GM12878 (cell line): Measurements from ENCODE around the gene DNMT3A. TPM values are rescaled to one million over a fixed set of nuclear protein-coding genes. Genes with fewer than 3 reads are reported as not detected.

Experiments used
- ATAC-seq: fragments of 200-7000 bp; cut with Tn5 transposase; 3 replicates; pipeline ENCODE4 v1.9.1; 2020; ENCODE audit warnings: mild to moderate bottlenecking, moderate library complexity
- BruUV-seq: library from RNA; stranded (reverse); fragments of 400-500 nt; replicated peaks from 2 replicates; lab custom pipeline; 2021; lab: Mats Ljungman, UMichigan
- CTCF ChIA-PET: fragments of 300-600 bp; sonication (Branson Sonifier 250); formaldehyde crosslinking; extraction: SDS; loops from one replicate; lab custom pipeline; 2021; ENCODE audit warnings: inconsistent platforms; lab: Yijun Ruan, JAX
- POLR2A ChIA-PET: fragments of 350-600 bp; formaldehyde crosslinking; extraction: SDS; loops from one replicate; lab custom pipeline; 2021; ENCODE audit warnings: inconsistent platforms; lab: Charles Lee
- RAD21 ChIA-PET: fragments of 300-600 bp; sonication (Branson Sonifier 250); formaldehyde crosslinking; loops from one replicate; lab custom pipeline; 2023; ENCODE audit warnings: antibody characterized with exemption; ENCODE audit not compliant: unreplicated experiment; lab: Charles Lee
- SMC1A ChIA-PET: fragments of 300-600 bp; sonication (Branson Sonifier 250); formaldehyde crosslinking; loops from one replicate; lab custom pipeline; 2023; ENCODE audit not compliant: unreplicated experiment, uncharacterized antibody; lab: Charles Lee
- DNase-seq: peaks from one replicate; pipeline ENCODE4 v3.0.0-alpha.2; 2011; ENCODE audit warnings: low read depth, low spot score
- FAIRE-seq: peaks from 3 replicates; lab custom pipeline; 2011; peaks lifted over from hg19 to GRCh38; lab: Jason Lieb, UNC
- H2AFZ ChIP-seq: 2 replicates; pipeline ENCODE4 v1.6.0; 2011; ENCODE audit warnings: low read depth, low read length, control low read depth; ENCODE audit not compliant: control insufficient read depth
- H3K27ac ChIP-seq: 2 replicates; pipeline ENCODE4 v1.5.1; 2011; ENCODE audit warnings: control low read depth; ENCODE audit not compliant: control insufficient read depth, insufficient read depth
- H3K27me3 ChIP-seq, 2 experiments: replicated peaks in 1 of 2; 2 replicates each; pipeline versions ENCODE4 v1.6.0 to v1.6.1; 2011; ENCODE audit warnings: low read length in 1 of 2; ENCODE audit not compliant: control insufficient read depth in 2 of 2, insufficient read depth in 2 of 2
- H3K36me3 ChIP-seq, 2 experiments: 2 replicates each; pipeline ENCODE4 v1.5.1; 2011; ENCODE audit warnings: low read length in 1 of 2; ENCODE audit not compliant: control insufficient read depth in 2 of 2, insufficient read depth in 2 of 2
- H3K4me1 ChIP-seq: 2 replicates; pipeline ENCODE4 v1.6.1; 2011; ENCODE audit warnings: mild to moderate bottlenecking, low read length, moderate library complexity, mixed read lengths; ENCODE audit not compliant: control insufficient read depth, insufficient read depth
- H3K4me2 ChIP-seq: 2 replicates; pipeline ENCODE4 v1.6.0; 2011; ENCODE audit warnings: control low read depth; ENCODE audit not compliant: control insufficient read depth, insufficient read depth
- H3K4me3 ChIP-seq: fragments of 200-600 bp; sonication (generic); 2 replicates; pipeline ENCODE4 v1.5.1; 2016
- H3K79me2 ChIP-seq: 2 replicates; pipeline ENCODE4 v1.6.0; 2011; ENCODE audit warnings: low read length; ENCODE audit not compliant: control insufficient read depth, insufficient read depth
- H3K9ac ChIP-seq: 2 replicates; pipeline ENCODE4 v1.8.0; 2011; ENCODE audit warnings: low read length, control low read depth, mixed read lengths; ENCODE audit not compliant: control insufficient read depth, insufficient read depth
- H3K9me3 ChIP-seq: replicated peaks from 3 replicates; pipeline ENCODE4 v1.5.1; 2011; ENCODE audit warnings: mild to moderate bottlenecking, low read length; ENCODE audit not compliant: control insufficient read depth, insufficient read depth
- H4K20me1 ChIP-seq: 2 replicates; pipeline ENCODE4 v1.6.0; 2011; ENCODE audit not compliant: control insufficient read depth, insufficient read depth
- BHLHE40 ChIP-seq, 2 experiments: fragments of 450-650 bp in 1 of 2; IDR thresholded peaks; 2 replicates each; pipeline ENCODE4 v1.6.1; 2011 to 2017; ENCODE audit warnings: low read depth in 2 of 2, borderline replicate concordance in 1 of 2, improper control_type of control experiment in 1 of 2, low read length in 1 of 2, mild to moderate bottlenecking in 1 of 2
- CREM ChIP-seq: IDR thresholded peaks from 2 replicates; pipeline ENCODE4 v1.6.1; 2014; ENCODE audit warnings: antibody characterized with exemption, low read depth
- FOXM1 ChIP-seq: IDR thresholded peaks from 2 replicates; pipeline ENCODE4 v1.6.1; 2012; ENCODE audit warnings: low read depth, mild to moderate bottlenecking, inconsistent platforms, low read length, moderate library complexity
- GATAD2B ChIP-seq: fragments of 450-650 bp; conservative IDR thresholded peaks from 2 replicates; pipeline ENCODE4 v1.6.1; 2017; ENCODE audit warnings: low read depth, mild to moderate bottlenecking, moderate library complexity
- IRF4 ChIP-seq: IDR thresholded peaks from 2 replicates; pipeline ENCODE4 v1.6.1; 2011; ENCODE audit warnings: low read depth, low read length
- MEF2B ChIP-seq: fragments of 450-650 bp; IDR thresholded peaks from 2 replicates; pipeline ENCODE4 v1.6.1; 2018; ENCODE audit warnings: mild to moderate bottlenecking, moderate library complexity; ENCODE audit not compliant: partially characterized antibody, poor library complexity, severe bottlenecking
- NR2F1 ChIP-seq: fragments of 450-650 bp; conservative IDR thresholded peaks from 2 replicates; pipeline ENCODE4 v1.6.1; 2017; ENCODE audit warnings: mild to moderate bottlenecking
- PAX5 ChIP-seq: IDR thresholded peaks from 2 replicates; pipeline ENCODE4 v1.6.1; 2011; ENCODE audit warnings: low read depth, low read length, borderline replicate concordance
- PBX3 ChIP-seq: IDR thresholded peaks from 2 replicates; pipeline ENCODE4 v1.6.1; 2011; ENCODE audit warnings: mild to moderate bottlenecking, low read depth, low read length, moderate library complexity; ENCODE audit not compliant: insufficient replicate concordance
- RELB ChIP-seq: fragments of 450-650 bp; IDR thresholded peaks from 2 replicates; pipeline ENCODE4 v1.6.1; 2017; ENCODE audit warnings: low read depth, mild to moderate bottlenecking, moderate library complexity
- SRF ChIP-seq, 2 experiments: IDR thresholded peaks; 2 replicates each; pipeline ENCODE4 v1.6.1; 2011; ENCODE audit warnings: low read depth in 2 of 2, low read length in 2 of 2, mild to moderate bottlenecking in 1 of 2, moderate library complexity in 1 of 2
- TBL1XR1 ChIP-seq: IDR thresholded peaks from 2 replicates; pipeline ENCODE4 v1.6.1; 2012; ENCODE audit warnings: low read depth, low read length, improper control_type of control experiment
- TCF7 ChIP-seq: IDR thresholded peaks from 2 replicates; pipeline ENCODE4 v1.6.1; 2014; ENCODE audit warnings: antibody characterized with exemption, borderline replicate concordance
- WGBS: methylation state at CpG from one replicate; pipeline ENCODE4 v1.1.6; 2016; ENCODE audit warnings: low lambda C conversion rate; ENCODE audit not compliant: insufficient replicate concordance, insufficient coverage; ENCODE audit errors: missing lambda C conversion rate; 5-methylcytosine and 5-hydroxymethylcytosine counted together
- in situ Hi-C: fragments of 300-500 bp; cut with MboI; formaldehyde crosslinking; loops from 9 replicates; pipeline ENCODE4 v1.14.3; 2018; ENCODE audit warnings: mixed read lengths
- intact Hi-C: fragments of 100-400 bp; cut with micrococcal nuclease; formaldehyde crosslinking; loops from one replicate; pipeline ENCODE4 v1.14.2; 2022; ENCODE audit not compliant: unreplicated experiment
- polyA plus RNA-seq, 11 experiments: library from polyadenylated mRNA; depleted of rRNA in 4 of 11; unstranded in 6 of 11; stranded (reverse) in 5 of 11; fragments of >200 nt; fragmentation: Nextera tagmentation in 4 of 11; fragmentation: Illumina TruSeq in 1 of 11; extraction: Ambion mirVana in 4 of 11; extraction: Trizol in 1 of 11; gene quantifications; 1 replicate in 1 of 11; 2 replicates in 10 of 11; pipeline versions ENCODE4 v1.2.1 to v1.2.3, GENCODE V29; 2011 to 2016; ENCODE audit warnings: inconsistent platforms in 2 of 11, missing spikeins in 2 of 11, low read depth in 1 of 11
- total RNA-seq, 4 experiments: library from RNA; depleted of rRNA in 3 of 4; stranded (reverse); fragments of >200 nt in 3 of 4; fragmentation: Illumina TruSeq in 1 of 4; extraction: Trizol in 1 of 4; gene quantifications; 2 replicates each; pipeline versions ENCODE4 v1.2.1 to v1.2.3, GENCODE V29; 2013 to 2021
- TF ChIP-seq, protein P1 (sequence below): fragments of 450-650 bp; IDR thresholded peaks from 2 replicates; pipeline ENCODE4 v1.6.1; 2017; ENCODE audit warnings: mild to moderate bottlenecking, moderate library complexity

Gene DNMT3A
- total and polyA plus RNA-seq, 10 of the 15 experiments (the other 5 are each of a cell fraction or from before 2014, with no cell fraction given), result 7.4 to 51.6 (median 17.4) TPM

- TF ChIP-seq FOXM1 (peak; percentile 36; the same call in 1 of the 2 replicates), TCF7 (peak; percentile 43; the same call in 1 of the 2 replicates), RELB (peak; percentile 82), NR2F1 (peak; percentile 46; the same call in 1 of the 2 replicates), TBL1XR1 (0 out of 2 replicates have a peak, but pooled peaks have one; percentile 24), IRF4 (0 out of 2 replicates have a peak, but pooled peaks have one; percentile 5), CREM (peak; percentile 32; the same call in 1 of the 2 replicates), SRF (IDR thresholded peaks at IDR 0.05; ENCODE audit: low read depth in 2 of 2, low read length in 2 of 2) (peak in 1 of 2 experiments; percentile 87; a peak in 2 of 4 replicates), GATAD2B (peak; percentile 38; the same call in 1 of the 2 replicates), PAX5 (0 out of 2 replicates have a peak, but pooled peaks have one; percentile 61)
These were observed 134.6 kb downstream of the DNMT3A start (continued) for GRCh38 chr2:25207078-25207545.

DNA sequence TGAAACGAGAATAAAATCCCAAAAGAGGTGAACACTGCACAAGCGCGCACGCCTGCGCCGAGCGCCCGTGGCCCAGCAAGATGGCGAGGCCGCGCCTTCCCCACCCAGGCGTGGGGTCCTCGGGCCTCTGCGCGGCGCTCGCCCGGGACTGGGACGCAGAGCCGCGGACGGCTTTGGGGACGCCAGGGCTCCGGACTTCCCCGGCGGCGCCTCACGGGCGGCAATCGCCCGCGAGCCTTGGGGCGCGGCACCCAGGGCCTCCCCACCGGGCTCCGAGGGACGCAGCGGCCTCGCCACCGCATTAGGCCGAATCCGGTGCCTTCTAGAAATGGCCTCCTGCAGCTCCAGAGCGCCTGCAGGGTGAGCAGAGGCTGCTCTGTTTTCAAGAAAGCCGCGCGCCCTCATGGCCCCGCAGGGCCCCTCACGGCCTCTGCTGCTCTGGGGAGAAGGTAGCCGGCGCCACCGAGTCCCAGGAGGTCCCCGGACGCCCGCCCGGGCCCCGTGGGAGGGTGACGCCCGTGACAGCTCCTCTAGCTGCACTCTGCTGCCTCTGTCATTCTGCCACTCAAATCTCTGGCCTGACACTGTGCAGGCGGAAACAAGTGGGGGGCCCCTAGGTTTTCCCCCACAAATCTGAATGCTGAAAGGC is 137.4 kb downstream of the DNMT3A start:
- Histone ChIP-seq H2AFZ (peak overlapping the region; percentile 37; the same call in 1 of the 2 replicates), H3K4me3 (0 out of 2 replicates have a peak overlapping the region, but pooled peaks have one; percentile 32), H3K36me3 (no peaks in the 10 kb centered on the region), H3K4me2 (peak overlapping the region; percentile 75), H3K9ac (peak overlapping the region; percentile 32), H3K27ac (peak overlapping the region; percentile 31), H4K20me1 (no peaks in the 10 kb centered on the region), H3K4me1 (peaks cover 25% of the 10 kb centered on the region), H3K27me3 (no peaks in the 10 kb centered on the region), H3K9me3 (no peaks in the 10 kb centered on the region), H3K79me2 (no peaks in the 10 kb centered on the region)
- WGBS, result 47% methylated on average over 45 of the region's 59 CpGs
- ATAC-seq, result peak; percentile 69
- DNase-seq, result no peak
- no peak for FAIRE-seq
- in situ Hi-C loops, result no loop called here
- ChIA-PET POLR2A (interaction anchor here (0.6 kb wide), 2 partner anchors 17 to 376 kb away, joined by 3 read pairs; no protein-coding TSS in a partner anchor), RAD21 (no interaction called here), CTCF (interaction anchor here (4.1 to 7.1 kb wide), 2 partner anchors 8 to 23 kb away, joined by 27 to 36 read pairs; no protein-coding TSS in a partner anchor), SMC1A (interaction anchor here (1.5 kb wide), 1 partner anchor 69 kb away, joined by 3 read pairs; no protein-coding TSS in a partner anchor)
- intact Hi-C loops, result no loop called here
- BruUV-seq, result no TSS peak
- TF ChIP-seq MEF2B (peak; percentile 47), PBX3 (peak; percentile 55), BHLHE40 (IDR thresholded peaks at IDR 0.05; ENCODE audit: borderline replicate concordance in 1 of 2, low read depth in 2 of 2, low read length in 1 of 2) (peak; percentile 31 to 72; a peak in 2 of 4 replicates)
- TF ChIP-seq, protein P1, sequence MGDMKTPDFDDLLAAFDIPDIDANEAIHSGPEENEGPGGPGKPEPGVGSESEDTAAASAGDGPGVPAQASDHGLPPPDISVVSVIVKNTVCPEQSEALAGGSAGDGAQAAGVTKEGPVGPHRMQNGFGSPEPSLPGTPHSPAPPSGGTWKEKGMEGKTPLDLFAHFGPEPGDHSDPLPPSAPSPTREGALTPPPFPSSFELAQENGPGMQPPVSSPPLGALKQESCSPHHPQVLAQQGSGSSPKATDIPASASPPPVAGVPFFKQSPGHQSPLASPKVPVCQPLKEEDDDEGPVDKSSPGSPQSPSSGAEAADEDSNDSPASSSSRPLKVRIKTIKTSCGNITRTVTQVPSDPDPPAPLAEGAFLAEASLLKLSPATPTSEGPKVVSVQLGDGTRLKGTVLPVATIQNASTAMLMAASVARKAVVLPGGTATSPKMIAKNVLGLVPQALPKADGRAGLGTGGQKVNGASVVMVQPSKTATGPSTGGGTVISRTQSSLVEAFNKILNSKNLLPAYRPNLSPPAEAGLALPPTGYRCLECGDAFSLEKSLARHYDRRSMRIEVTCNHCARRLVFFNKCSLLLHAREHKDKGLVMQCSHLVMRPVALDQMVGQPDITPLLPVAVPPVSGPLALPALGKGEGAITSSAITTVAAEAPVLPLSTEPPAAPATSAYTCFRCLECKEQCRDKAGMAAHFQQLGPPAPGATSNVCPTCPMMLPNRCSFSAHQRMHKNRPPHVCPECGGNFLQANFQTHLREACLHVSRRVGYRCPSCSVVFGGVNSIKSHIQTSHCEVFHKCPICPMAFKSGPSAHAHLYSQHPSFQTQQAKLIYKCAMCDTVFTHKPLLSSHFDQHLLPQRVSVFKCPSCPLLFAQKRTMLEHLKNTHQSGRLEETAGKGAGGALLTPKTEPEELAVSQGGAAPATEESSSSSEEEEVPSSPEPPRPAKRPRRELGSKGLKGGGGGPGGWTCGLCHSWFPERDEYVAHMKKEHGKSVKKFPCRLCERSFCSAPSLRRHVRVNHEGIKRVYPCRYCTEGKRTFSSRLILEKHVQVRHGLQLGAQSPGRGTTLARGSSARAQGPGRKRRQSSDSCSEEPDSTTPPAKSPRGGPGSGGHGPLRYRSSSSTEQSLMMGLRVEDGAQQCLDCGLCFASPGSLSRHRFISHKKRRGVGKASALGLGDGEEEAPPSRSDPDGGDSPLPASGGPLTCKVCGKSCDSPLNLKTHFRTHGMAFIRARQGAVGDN, result 0 out of 2 replicates have a peak, but pooled peaks have one; percentile 25
